GM18519 (cell line): Measurements from ENCODE around the gene ARL8A.
"Not testable (repeated sequence)": the region's sequence is repeated elsewhere in the genome, so short reads cannot be mapped to it uniquely, and the experiment has no call there.

ENCODE experiments used
- ATAC-seq: cut with Tn5 transposase; IDR thresholded peaks from one replicate; pipeline ENCODE4 v1.9.1; 2021; ENCODE audit warnings: mild to moderate bottlenecking, moderate library complexity; ENCODE audit not compliant: unreplicated experiment, low FRiP score

ARL8A gene

GRCh38 chr1:202143768-202144401 lies 652 bp downstream of the ARL8A start:
- ATAC-seq, result no peak

GRCh38 chr1:202143011-202143767 lies 1.3 kb downstream of the ARL8A start:
- no peak for ATAC-seq

DNA sequence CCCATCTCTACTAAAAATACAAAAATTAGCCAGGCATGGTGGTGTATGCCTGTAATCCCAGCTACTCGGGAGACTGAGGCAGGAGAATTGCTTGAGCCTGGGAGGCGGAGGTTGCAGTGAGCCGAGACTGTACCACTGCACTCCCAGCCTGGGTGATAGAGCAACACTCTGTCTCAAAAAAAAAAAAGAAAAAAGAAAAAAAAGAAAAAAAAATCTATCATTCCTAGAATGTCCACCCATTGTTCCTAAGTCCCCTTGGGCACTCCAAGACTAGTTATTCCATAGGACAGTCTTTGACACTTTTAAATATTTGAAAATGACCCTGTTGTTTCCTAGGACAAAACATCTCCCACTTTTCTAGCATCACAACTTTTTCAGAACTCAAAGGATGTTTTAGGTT lies 3.1 kb downstream of the ARL8A start:
- ATAC-seq, result not testable (repeated sequence)

DNA sequence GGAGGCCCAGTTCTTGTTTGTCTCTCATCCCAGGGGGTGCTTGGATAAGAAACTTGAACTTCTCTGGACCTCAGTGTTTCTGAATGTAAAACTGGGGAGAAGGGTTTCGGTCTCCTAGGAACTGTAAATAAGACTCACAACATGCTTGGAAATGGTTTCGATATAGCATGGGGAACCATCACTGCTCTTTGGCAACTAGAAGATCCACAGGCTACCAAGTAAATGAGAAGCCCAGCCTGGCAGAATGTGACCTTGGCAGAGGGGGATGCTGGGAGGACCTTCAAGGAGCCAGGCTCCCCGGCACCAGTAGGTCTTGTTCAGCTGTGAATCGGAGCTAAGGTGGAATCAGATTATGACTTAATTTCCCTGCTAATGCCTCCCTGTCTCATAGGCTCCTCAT lies 3.7 kb downstream of the ARL8A start:
- ATAC-seq, result no peak

DNA sequence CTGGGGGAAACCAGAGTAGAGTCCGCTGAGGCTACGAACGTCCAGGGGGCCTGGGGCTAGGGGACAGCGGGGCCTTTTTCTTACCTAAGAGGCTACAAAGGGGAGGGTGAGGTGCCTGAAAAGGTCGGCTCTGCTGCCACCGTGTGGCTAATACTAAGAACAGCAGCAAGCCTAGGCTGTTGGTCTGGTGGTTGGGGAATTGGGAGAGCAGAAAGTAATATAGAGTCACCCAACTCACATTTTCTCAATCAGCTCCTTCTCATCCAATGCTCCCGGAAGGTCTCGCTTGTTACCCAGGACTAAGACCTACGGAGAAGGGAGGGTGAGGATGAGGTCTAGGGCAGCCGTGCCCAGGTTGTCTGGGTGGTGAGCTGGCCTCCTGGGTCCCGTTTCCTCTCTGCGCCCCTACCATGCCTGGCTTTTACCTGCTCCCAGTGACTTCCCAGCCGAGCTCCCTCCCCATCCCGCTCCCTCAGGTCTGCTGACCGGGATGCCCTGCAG lies 9.3 kb downstream of the ARL8A start:
- no peak for ATAC-seq

DNA sequence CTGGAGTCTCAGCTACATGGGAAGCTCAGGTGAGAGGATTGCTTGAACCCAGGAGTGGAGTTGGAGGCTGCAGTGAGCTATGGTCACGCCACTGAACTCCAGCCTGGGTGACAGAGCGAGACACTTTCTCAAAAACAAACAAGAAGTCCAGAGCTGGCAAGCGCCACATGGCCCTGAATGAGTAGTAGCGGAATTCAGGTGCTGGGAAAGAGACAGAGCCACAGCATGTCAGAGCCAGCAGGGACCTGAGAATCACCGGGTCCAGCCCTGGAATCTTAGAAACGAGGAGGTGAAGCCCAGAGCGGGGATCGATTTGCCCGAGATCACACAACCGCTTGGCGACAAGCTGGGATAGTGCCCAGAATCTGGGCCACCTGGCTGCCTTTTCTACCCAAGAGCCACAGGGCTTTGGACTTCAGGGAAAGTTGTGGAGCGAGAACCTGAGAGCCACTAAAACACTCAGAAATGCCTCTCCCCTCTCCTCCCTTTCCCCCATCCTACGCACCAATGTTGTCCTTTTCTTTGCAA lies 9.8 kb downstream of the ARL8A start:
- ATAC-seq, result no peak

DNA sequence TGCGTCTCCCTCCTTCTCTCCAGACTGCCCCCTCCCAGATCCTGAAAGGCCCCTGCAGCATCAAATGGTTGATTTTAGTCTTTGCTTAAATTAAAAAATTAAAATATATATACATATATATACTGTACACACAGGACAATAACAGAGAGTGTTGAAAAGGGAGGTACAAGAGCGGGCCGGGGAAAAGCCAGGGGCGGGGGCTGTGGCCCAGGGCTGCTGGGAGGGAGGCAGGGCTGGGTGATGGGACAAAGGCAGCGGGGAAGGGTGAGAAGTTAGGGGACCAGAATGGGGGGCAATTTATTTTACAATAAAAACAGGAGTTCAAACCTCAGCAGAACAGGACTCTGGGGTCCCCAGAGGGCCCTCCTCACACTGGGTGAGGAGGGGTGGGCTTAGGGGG lies 10.5 kb downstream of the ARL8A start:
- ATAC-seq, result no peak

- ATAC-seq, result no peak
Observed at GRCh38 chr1:202133496-202133895, 11.0 kb downstream of the ARL8A start.

DNA sequence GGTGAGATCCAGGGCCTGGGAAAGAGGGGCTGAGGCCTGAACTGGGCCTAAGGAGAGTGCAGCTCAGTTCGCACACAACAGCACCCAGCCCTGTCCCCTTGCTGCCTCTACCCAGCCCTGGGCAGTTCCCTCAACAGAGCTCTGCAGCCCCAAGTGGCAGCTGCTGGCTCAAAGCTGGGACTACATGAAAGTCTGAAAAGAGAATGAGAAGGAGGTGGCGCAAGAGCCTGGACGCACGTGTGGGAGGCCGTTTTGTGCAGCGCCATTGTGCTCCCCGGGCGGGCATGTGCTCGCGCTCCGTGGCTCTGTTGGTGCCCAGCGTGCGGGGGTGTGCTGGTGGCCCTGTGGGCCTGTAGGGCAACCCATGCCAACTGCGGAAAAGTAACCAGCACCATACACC lies 11.5 kb downstream of the ARL8A start:
- ATAC-seq, result no peak

DNA sequence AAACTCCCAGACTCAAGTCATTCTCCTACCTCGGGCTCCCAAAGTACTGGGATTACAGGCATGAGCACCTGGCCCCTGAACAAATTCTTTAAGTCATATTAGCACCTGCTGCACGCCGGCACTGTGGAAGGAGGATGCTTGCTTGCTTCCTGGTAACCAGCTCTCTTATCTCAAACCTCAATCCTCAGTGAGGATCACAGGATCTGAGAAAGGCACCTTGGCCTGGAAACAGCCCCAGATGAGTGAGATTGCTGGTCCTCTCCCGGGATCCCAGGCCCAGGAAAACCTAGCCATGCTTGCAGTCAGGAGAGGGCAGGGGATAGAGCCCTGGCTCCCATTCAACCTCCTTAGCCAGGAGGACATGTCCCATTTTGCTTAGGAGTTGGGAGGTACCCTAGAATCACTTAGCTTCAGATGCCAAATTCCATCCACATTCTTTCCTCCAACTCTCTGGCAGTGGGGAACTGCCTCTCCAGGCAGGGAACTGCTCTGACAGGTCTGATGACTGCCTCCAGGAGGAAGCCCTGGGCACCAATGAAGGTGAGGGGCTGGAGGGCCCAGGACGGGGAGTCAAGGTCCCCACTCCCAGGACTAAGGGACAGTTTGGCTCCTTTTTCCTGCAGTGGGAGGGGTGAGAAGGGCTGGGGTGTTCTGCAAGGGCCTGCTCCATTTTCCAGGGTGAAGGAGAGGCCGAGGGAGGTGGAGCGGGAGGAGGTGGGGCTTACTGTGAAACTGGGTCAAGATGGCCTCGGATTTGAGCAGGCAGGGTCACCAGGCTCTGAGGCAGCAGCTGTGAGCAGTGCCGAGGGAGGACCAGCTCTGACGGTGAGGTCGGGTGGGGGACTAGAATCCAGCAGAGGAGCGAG lies 12.3 kb downstream of the ARL8A start:
- no peak for ATAC-seq

GRCh38 chr1:202130816-202131522 lies 13.6 kb downstream of the ARL8A start:
- no peak for ATAC-seq

DNA sequence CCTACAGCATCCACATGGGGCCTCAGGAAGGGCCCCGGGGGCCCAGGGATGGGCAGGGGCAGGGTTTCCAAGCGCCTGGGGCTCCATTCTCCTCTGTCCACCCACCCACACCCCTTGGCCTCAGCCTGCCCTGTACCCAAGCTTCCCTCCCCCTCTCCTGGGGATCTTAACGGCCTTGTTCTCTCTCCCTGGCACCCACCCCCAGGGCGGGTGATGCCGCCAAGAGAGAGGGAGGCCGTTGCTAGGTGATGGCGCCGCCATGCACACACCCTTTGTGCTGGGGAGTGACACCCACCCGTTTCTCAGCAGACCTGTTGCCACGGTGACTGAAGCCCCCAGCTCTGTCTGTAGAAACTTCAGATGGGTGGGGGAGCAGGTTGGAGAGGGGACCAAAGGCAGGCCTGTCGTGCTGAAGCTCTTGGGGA lies 14.2 kb downstream of the ARL8A start:
- ATAC-seq, result no peak

DNA sequence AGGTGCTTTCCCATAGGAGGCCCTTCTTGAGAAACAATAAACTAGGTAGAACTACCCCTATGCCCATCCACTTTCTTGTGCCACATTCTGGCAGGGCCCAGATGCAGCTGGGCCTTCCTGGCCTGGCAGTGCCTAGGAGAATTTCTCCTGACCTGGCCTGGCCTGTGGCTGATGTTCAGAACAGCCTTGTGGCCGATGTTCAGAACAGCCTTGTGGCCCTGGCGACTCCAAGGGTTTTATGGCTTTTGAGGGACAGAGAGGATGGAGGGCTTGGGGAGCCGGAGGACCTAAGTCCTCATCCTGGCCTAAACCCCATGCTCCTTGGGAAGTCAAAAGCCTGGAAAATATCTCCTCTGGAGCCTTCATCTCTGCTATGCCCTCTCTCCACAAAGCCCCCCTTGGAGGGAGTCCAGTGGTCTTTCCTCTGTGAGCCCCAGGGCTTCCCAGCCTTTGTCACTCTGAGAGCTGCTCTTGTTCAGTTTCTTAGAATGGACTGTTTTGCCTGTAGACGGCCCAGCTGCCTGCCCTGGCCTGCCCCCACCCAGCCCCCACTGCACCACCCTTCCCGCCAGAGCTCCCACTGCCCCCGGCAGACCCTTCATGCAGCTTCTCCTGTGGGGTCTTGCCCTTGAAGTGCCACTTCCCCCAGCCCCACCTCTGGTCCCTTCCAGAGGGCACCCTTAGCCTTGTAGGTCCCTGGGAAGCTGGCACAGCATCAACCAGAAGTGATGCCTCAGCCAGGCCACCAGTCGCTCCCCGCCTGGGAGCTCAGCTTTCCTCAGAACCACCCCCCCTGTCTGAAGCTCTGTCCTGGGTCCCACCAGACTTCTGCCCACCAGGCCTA lies 14.9 kb downstream of the ARL8A start:
- ATAC-seq, result no peak

- no peak for ATAC-seq
Observed at GRCh38 chr1:202127836-202128622, 16.5 kb downstream of the ARL8A start.

- no peak for ATAC-seq
Observed at GRCh38 chr1:202127061-202127460, 17.5 kb downstream of the ARL8A start.

DNA sequence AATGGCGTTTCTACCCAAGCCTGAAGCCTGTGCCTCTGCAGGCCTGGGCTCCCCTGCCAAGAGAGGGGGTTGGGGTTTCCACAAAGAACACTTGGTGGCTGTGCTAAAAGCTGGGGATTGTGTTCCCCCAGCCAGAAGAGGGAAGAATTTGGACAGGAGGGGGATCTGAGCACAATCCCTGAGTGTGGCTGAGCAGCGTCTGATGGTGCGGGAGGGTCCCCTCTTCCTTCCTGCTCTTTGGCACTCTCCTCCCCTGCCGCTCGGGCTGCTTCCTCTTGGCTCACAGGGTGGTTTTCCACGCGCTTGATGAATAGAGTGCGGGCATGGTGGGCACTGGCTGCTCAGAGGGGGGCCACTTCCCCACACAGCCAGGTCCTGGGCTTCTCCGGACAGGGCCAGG lies 18.1 kb downstream of the ARL8A start:
- ATAC-seq, result no peak

DNA sequence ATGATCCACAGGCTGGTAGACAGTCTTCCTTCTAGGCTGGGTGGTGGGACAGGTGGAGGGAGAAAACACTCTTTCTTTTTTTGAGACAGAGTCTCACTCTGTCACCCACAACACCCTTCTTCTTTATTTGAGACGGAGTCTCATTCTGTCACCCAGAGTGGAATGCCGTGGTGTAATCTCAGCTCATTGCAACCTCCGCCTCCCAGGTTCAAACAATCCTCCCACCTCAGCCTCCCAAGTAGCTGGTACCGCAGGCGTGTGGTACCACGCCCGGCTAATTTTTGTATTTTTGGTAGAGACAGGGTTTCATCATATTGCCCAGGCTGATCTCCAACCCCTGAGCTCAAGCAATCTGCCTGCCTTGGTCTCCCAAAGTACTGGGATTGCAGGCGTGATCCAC lies 18.9 kb downstream of the ARL8A start:
- no peak for ATAC-seq

DNA sequence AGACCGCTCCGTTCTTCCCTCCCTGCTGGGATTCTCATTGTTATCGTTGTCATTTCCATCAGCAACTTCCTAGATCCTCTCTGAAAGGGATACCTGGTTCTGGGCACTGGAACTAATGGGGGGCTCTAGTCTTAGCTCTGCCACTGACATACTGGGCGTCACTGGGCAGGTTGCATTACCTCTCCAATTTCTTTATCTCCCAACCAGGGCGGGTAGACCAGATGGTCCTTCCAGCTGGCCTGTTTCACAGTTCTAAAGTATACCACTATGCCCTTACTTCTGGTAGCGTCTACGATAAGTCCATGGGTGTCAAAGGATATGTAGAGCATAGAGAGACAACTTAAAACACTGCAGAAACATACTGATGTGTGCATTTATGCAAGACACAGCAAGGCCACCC lies 20.4 kb downstream of the ARL8A start:
- no peak for ATAC-seq
